BE2C (cell line): Measurements from ENCODE around the gene CALHM6.

Experiments
- DNase-seq: peaks from one replicate; pipeline ENCODE4 v3.0.0-alpha.2; 2020
- H3K27me3 ChIP-seq: fragments of 250-450 bp; sonication (Bioruptor Pico); 2 replicates; pipeline ENCODE4 v1.5.1; 2020; ENCODE audit warnings: mild to moderate bottlenecking
- H3K36me3 ChIP-seq: fragments of 250-450 bp; sonication (Bioruptor Pico); 2 replicates; pipeline ENCODE4 v1.5.1; 2020; ENCODE audit warnings: mild to moderate bottlenecking
- H3K4me1 ChIP-seq: fragments of 250-450 bp; sonication (Bioruptor Pico); 2 replicates; pipeline ENCODE4 v1.5.1; 2020
- H3K4me3 ChIP-seq: 2 replicates; pipeline ENCODE4 v1.5.1; 2011; ENCODE audit warnings: low read depth, low read length
- H3K9me3 ChIP-seq: fragments of 250-450 bp; sonication (Bioruptor Pico); 2 replicates; pipeline ENCODE4 v1.5.1; 2020
- TF ChIP-seq, protein P1 (sequence below): IDR thresholded peaks from 2 replicates; pipeline ENCODE4 v1.5.1; 2012; ENCODE audit warnings: mild to moderate bottlenecking, low read depth, low read length

CALHM6 gene

DNA sequence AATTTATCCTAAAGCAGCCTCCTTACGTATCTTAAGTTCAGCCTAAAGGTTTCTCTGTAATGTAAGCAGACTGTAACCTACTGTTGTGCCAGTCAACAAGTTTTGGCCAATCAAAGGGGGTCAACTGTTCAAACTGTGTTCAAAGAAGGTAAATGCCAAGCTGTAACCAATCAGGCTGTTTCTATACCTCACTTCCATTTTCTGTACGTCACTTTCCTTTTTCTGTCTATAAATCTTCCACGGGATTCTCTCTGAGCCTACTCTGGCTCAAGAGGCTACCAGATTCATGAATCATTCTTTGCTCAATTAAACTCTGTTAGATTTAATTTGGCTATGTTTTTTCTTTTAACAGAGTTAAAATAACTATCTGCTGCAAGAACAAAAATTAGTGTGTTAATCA is 5.1 kb upstream of the CALHM6 start:
- Histone ChIP-seq H3K27me3 (peaks cover 3% of the 10 kb centered on the region; the same call in 1 of the 2 replicates), H3K4me1 (no peaks in the 10 kb centered on the region), H3K36me3 (no peaks in the 10 kb centered on the region), H3K9me3 (no peaks in the 10 kb centered on the region), H3K4me3 (no peak overlapping the region)
- TF ChIP-seq, protein P1, sequence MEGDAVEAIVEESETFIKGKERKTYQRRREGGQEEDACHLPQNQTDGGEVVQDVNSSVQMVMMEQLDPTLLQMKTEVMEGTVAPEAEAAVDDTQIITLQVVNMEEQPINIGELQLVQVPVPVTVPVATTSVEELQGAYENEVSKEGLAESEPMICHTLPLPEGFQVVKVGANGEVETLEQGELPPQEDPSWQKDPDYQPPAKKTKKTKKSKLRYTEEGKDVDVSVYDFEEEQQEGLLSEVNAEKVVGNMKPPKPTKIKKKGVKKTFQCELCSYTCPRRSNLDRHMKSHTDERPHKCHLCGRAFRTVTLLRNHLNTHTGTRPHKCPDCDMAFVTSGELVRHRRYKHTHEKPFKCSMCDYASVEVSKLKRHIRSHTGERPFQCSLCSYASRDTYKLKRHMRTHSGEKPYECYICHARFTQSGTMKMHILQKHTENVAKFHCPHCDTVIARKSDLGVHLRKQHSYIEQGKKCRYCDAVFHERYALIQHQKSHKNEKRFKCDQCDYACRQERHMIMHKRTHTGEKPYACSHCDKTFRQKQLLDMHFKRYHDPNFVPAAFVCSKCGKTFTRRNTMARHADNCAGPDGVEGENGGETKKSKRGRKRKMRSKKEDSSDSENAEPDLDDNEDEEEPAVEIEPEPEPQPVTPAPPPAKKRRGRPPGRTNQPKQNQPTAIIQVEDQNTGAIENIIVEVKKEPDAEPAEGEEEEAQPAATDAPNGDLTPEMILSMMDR = no peak
- no peak for DNase-seq

DNA sequence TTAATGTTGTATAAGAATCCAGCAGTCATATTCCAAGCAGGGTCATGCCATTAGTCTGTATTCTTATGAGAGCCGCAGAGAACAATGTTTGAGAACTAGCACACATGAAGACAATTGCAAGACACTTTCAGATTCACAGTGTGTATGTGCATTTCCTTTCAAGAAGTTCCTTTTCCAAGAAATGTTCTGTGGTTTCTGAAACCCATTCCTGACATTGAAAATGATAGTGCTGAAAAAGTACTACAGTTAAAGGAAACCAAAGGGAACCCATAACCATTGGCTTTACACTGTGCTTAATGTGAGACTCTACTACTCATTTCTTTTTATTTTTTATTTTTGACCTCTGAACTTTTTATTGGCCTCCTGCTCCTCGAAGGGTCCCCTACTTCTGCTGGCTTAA is 4.2 kb upstream of the CALHM6 start:
- Histone ChIP-seq H3K36me3 (no peaks in the 10 kb centered on the region), H3K9me3 (no peaks in the 10 kb centered on the region; the same call in 1 of the 2 replicates), H3K27me3 (peaks cover 9% of the 10 kb centered on the region), H3K4me1 (no peaks in the 10 kb centered on the region), H3K4me3 (no peak overlapping the region)
- DNase-seq = no peak
- TF ChIP-seq, protein P1 = no peak

DNA sequence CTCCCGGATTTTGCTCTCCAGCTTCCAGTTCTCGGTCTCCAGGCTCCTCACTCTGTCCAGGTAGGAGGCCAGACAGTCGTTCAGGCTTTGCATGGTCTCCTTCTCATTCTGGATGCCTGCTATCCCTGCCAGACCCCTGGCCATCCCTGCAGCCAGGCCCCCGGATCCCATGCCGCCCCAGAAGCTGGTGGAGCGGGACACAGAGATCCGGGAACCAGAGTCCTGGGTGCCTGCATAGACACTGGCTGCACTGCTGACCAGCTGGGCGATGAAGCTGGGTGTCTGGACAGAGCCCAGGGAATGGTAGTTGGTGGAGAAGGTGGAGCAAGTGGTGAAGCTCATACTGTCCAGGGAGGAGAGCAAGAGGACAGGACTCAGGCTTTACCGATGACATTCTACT is 2.9 kb upstream of the CALHM6 start:
- Histone ChIP-seq H3K36me3 (no peaks in the 10 kb centered on the region), H3K4me1 (no peaks in the 10 kb centered on the region), H3K4me3 (no peak overlapping the region), H3K27me3 (peaks cover 19% of the 10 kb centered on the region), H3K9me3 (no peaks in the 10 kb centered on the region; the same call in 1 of the 2 replicates)
- DNase-seq = no peak
- TF ChIP-seq, protein P1 = no peak

DNA sequence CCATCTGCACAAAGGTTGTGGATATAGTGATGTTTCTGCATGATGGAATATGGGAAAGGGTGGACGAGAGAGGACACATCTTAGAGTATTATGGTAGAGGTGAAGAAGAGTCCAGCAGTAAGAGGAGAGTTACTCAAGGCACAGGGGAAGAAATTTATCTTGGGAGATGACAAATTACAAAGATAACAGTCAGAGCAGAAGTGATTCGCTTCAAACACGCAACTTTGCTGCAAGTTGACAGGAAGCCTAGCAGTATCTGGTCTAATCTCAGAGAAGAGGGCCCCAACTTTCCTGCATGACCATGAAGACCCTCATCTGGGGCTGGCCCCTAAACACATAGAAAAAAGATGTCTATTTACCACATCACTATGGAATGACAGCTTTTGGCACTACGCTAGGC is 1.2 kb upstream of the CALHM6 start:
- DNase-seq = no peak
- peaks cover 27% of the 10 kb centered on the region for H3K27me3 ChIP-seq
- no peaks in the 10 kb centered on the region; the same call in 1 of the 2 replicates for H3K9me3 ChIP-seq
- H3K4me3 ChIP-seq = no peak overlapping the region
- TF ChIP-seq, protein P1 = no peak
- H3K4me1 ChIP-seq = no peaks in the 10 kb centered on the region
- H3K36me3 ChIP-seq = no peaks in the 10 kb centered on the region

DNA sequence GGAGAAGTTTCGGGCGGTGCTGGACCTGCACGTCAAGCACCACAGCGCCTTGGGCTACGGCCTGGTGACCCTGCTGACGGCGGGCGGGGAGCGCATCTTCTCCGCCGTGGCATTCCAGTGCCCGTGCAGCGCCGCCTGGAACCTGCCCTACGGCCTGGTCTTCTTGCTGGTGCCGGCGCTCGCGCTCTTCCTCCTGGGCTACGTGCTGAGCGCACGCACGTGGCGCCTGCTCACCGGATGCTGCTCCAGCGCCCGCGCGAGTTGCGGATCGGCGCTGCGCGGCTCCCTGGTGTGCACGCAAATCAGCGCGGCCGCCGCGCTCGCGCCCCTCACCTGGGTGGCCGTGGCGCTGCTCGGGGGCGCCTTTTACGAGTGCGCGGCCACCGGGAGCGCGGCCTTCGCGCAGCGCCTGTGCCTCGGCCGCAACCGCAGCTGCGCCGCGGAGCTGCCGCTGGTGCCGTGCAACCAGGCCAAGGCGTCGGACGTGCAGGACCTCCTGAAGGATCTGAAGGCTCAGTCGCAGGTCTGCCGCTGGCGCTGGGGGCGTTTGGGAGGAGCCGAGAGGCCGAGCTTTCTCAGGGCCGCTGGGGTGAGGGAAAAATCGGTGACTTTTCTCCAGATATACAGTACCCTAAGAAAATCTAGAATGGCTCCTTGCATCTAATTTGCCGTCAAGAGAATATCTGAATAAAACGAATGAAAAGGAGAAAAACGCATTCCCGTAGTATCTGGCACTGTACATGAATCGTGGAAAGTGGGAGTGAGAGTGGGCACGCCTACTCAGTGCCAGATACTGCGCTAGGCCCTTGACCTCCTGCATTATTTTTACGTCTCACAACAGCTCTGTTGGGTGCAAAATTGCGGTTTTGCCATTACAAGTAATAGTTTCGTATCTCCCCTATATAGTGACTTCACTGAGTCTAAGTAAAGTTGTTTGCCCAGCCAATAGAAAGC is 1.0 kb downstream of the CALHM6 start:
- Histone ChIP-seq H3K36me3 (no peaks in the 10 kb centered on the region), H3K4me3 (peak overlapping the region; percentile 37), H3K4me1 (no peaks in the 10 kb centered on the region), H3K27me3 (peaks cover 27% of the 10 kb centered on the region), H3K9me3 (no peaks in the 10 kb centered on the region; the same call in 1 of the 2 replicates)
- peak; percentile 51 for DNase-seq
- TF ChIP-seq, protein P1 = no peak

DNA sequence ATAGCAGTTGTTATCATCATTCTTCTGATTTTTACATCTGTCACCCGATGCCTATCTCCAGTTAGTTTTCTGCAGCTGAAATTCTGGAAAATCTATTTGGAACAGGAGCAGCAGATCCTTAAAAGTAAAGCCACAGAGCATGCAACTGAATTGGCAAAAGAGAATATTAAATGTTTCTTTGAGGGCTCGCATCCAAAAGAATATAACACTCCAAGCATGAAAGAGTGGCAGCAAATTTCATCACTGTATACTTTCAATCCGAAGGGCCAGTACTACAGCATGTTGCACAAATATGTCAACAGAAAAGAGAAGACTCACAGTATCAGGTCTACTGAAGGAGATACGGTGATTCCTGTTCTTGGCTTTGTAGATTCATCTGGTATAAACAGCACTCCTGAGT is 2.1 kb downstream of the CALHM6 start:
- Histone ChIP-seq H3K9me3 (no peaks in the 10 kb centered on the region; the same call in 1 of the 2 replicates), H3K4me3 (no peak overlapping the region), H3K4me1 (no peaks in the 10 kb centered on the region), H3K36me3 (no peaks in the 10 kb centered on the region), H3K27me3 (peaks cover 27% of the 10 kb centered on the region)
- TF ChIP-seq, protein P1 = no peak
- no peak for DNase-seq
